ENCODE measurements around the gene KCNK18.
A peak's percentile ranks its signal among the peaks of the same experiment; 100 is the strongest.
"Not testable (repeated sequence)": the region's sequence is repeated elsewhere in the genome, so short reads cannot be mapped to it uniquely, and the experiment has no call there.

The KCNK18 gene

DNA sequence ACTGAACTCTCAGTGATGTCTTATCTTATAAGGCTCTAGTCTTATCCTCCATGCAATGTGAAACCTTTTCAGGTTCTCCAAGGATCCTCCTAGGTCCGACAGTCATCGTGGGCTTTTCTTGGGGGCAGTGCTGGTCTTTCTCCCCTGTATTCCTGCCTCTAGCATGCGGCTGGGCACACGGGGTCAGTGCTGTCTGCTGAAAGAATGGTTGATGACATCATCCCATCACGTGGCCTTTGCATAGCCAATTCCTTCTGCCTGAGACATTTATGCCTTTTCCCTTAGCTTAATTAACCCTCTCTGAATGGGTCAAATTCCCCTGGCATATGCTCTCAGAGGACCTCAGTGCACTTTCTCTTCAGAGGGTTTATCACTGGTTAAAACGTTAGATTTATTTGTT, 27.0 kb upstream of the KCNK18 start:
- no peak for DNase-seq (ENCODE audit: low read depth in 2 of 2)

DNA sequence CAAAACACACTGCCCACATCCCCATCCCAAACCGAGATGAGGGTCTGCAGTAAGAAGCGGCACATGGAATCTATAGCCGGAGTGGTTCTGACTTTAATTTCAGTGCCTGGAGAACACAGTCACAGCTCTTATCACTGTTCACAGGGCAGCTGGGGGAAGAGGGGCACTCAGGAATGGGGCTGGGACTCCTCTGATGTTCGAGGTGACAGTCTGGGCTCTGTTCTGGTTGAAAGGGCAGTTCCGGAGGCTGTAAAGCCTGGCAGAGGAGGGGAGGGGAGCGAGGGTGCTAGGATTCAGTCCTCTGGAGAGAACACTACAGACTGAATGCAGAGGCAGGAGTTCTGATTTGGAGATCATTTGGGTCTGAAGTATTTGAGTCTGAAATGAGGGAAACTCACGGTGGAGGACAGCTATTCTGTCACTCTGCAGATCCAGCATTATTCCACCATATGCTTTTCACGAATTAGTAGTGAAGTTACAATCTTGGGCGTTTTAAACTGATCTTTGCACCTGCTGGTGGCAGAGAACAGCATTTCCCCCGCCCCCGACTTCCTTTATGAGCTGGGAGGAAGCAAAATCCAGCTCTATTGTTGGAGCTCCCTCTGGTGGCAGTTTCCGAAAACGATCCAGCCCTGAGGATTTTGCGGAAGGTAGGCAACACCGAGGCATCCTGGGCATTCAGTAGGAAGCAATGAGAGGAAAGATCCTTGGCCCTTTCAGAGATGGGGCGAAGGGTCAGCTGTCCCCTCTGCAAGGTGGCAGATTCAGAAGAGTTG, 22.7 kb upstream of the KCNK18 start:
- DNase-seq (ENCODE audit: low read depth in 2 of 2): peak; percentile 75 to 88

DNA sequence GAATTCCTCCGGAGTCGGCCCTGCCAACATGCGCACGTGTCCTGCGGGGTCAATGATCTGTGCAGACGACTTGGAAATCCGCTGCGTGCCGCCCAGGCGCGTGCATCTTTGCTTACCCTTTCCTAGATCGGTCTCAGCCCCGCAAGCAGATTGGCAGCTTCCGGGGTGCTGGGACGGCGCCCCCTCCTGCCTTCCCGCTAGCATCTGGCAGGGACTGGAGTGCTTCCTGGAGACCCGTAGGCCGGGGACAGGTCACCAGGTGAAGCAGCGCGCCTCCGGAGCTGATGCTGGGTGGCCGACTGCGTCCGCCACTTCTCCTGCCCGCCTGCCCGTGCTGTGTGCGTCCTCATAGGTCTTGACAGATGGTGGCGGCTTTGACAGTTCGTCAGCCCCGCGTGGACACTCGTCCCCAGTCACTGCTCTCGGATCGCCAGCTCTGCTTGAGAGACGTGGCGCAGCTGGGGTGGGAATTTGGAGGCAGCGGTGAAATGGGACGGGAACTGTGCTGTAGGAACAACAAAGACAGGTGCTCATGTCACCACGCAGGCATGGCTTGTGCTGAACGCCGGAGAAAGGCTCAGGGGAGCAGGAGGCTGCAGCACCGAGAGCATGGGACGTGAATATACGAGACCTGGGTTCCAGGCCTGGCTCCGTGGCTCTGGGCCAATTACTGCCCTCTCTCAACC, 21.9 kb upstream of the KCNK18 start:
- DNase-seq (ENCODE audit: low read depth in 2 of 2): no peak

GRCh38 chr10:117175901-117176534, 21.3 kb upstream of the KCNK18 start:
- peak; percentile 43 to 82 for DNase-seq (ENCODE audit: low read depth in 2 of 2)

- DNase-seq (ENCODE audit: low read depth in 2 of 2): no peak
Observed at GRCh38 chr10:117178190-117178589, 19.1 kb upstream of the KCNK18 start.

GRCh38 chr10:117184296-117184695, 13.0 kb upstream of the KCNK18 start:
- no peak for DNase-seq (ENCODE audit: low read depth in 2 of 2)

GRCh38 chr10:117184821-117185220, 12.5 kb upstream of the KCNK18 start:
- DNase-seq (ENCODE audit: low read depth in 2 of 2): no peak

- DNase-seq (ENCODE audit: low read depth in 2 of 2): not testable (repeated sequence)
Observed at GRCh38 chr10:117185817-117186216, 11.5 kb upstream of the KCNK18 start.

DNA sequence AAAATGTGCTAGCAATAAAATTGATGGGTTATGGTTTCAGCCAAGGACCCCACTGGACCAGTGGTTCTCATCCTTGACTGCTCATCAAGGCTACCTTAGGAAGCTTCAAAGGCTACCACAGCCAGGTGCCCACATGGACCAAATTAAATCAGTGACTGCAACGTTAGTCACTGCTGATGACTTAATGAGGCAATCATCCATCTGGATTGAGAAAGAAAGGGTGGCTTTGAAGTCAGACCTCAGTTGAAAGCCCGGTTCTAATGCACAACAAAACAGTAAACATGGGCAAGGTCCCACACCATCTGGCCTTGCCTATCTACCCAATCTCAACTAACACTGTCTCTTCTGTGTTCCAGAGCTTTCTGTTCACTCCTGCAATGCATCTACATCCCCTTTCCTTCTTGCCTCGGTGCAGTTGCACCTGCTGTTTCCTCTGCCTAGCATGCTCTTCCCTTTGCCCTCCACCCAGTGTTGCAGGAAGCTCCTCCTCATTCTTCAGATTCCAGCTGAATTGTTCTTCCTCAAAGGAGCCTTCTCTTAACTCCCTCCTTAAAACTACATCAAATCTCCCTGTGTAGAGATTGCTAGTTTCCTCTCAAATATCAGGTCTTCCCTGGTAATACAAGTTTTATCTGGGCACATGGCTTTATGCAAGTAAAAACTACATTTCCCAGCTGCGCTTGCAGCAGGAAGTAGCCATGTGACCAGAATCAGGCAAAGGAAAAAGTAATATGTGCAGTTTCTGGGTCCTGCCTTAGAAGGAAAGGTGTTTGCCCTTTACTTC, 10.3 kb upstream of the KCNK18 start:
- no peak for DNase-seq (ENCODE audit: low read depth in 2 of 2)

GRCh38 chr10:117188371-117188770, 8.9 kb upstream of the KCNK18 start:
- DNase-seq (ENCODE audit: low read depth in 2 of 2): no peak

DNA sequence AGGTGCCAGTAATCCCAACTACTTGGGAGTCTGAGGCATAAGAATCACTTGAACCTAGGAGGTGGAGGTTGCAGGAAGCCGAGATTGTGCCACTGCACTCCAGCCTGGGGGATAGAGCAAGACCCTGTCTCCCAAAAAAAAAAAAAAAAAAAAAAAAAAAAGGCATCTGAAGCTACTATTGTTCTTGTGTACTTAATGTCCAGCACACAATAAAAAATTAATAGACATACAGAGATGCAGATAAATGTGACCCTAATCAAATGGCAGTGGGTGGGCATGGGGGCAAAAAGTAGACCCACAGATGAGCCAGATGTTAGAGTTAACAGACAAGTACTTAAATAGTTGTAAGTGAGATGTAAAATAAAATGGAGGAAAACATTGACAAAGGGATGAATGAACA, 7.7 kb upstream of the KCNK18 start:
- DNase-seq (ENCODE audit: low read depth in 2 of 2): no peak

DNA sequence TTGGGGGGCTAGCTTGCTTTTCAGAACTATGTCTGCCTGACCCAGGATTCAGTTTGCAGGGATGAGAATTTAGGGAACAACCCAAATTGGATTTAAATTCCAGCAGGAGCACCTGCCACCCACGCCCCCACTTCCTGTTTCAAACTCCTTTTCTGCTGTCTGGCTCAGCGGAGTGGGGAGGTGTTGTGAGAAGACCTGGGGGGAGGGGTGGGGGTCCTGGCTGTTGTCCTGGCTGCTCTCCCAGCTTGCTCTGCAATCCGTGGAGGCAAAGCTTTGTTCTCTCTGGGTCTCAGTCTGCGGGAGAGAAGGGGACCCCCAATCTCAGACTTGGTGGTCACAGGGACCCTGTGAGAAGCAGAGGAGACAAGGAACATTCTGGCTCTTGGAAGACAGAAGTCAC, 799 bp downstream of the KCNK18 start:
- no peak for DNase-seq (ENCODE audit: low read depth in 2 of 2)

- DNase-seq (ENCODE audit: low read depth in 2 of 2): no peak
Observed at GRCh38 chr10:117201826-117202225, 4.5 kb downstream of the KCNK18 start.

DNA sequence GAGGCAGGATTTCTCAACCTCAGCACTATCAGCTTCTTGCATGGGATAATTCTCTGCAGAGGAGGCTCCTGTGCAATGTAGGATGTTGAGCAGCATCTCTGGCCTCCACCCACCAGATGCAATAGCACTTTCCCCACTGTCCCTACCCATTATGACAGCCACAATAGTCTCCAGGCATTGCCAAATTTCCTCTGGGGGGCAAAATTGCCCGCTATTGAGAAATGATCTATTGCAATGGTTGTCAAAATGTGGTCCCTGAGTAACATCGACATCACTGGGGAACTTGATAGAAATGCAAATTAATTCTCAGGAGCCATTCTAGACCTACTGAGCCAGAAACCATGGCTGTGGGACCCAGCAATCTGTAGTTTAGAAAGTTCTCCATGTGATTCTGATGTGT, 7.0 kb downstream of the KCNK18 start:
- DNase-seq (ENCODE audit: low read depth in 2 of 2): no peak

DNA sequence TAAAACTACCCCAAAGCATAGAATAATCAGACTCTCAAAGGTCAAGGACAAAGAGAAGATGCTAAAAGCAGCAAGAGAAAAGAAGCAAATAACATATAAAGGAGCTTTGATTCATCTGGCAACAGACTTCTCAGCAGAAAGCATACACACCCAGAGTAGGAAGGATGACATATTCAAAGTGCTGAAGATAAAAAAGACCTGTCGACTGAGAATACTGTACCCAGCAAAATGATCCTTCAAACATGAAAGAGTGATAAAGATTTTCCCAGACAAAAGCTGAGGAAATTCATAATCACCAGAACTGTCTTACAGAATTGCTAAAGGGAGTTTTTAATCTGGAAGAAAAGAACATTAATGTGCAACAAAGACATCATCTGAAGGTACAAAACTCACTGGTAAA, 14.9 kb downstream of the KCNK18 start:
- no peak for DNase-seq (ENCODE audit: low read depth in 2 of 2)

DNA sequence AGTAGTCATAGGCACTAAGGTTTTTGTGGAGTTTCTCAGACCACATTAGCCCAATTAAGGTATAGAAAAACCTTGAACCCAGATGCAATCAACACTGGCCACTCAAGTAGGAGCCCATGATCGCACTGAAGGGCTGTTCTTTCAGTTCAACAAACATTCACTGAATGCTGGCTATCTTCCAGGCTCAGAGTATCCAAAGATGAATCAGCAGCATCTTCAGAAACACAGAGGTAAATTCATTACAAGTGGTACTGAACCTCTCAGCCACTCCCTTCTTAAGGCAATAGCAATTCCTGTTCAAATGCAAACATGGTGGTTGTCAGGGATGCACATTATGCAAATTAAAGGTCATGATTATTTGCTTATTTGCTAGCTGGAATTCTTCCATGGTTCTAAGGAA, 17.1 kb downstream of the KCNK18 start:
- no peak for DNase-seq (ENCODE audit: low read depth in 2 of 2)

DNA sequence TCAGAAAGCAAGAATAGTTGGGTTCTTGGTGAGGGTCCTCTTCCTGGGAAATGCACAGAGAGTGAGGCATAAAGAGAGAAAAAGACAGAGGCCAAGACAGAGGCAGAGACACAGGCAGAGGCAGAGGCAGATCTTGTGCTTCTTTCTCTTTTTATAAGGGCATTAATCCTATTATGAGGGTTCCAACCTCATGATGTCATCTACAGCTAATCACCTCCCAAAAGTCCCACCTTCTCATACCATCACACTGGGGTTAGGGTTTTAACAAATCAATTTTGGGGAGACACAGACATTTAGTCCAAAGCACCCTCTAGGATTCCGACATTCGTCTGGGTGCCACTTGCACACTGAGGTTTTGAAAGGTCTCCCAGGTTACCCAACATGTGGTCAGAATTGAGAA, 17.8 kb downstream of the KCNK18 start:
- DNase-seq (ENCODE audit: low read depth in 2 of 2): no peak

DNA sequence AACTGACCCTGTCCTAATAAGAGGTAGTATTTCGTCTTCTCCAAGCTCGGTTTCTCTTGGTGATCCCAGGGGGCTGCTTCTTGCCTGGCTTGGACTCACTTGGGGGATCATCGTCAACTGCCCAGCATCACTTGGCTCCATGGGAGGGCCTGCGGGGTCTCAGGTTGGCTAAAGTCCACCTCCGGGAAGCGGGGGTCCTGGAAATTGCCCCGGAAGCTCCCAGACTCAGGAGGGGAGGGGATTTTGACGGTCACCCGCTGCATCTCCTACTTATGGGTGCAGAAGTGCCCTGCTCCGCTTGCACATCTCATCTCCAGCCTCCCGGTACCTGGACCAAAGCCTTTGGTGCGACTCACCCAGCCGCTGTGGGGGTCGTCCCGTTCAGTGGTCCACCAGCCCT, 18.7 kb downstream of the KCNK18 start:
- no peak for DNase-seq (ENCODE audit: low read depth in 2 of 2)

- DNase-seq (ENCODE audit: low read depth in 2 of 2): peak; percentile 41 to 62
Observed at GRCh38 chr10:117216611-117217195, 19.4 kb downstream of the KCNK18 start.

DNA sequence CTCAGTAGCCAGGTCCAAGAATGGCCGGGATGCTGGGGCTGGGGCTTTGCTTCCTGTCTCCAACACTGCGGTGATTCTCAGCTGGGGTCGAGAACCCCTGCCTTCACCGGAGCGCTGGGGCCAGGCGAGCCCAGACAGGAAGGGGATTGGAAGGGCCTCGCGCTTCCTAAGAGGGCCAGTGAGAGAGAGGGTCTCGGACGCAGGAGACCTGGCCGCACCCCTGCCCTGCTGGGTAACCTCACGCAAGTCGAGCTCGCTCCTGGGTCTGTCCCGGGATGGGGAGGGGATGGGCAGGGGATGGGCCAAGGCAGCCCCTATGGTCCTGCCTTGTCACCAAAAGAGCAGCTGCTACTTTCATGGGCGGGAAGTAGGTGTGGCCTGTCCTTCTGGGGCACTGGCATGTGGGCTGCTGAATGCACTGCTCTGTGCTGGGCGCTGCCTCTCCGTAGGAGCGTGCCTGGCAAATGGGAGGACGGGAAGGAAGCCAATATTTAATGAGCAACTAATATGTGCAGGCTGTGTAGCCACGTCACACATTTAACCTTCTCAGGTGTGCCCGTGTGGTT, 20.0 kb downstream of the KCNK18 start:
- no peak for DNase-seq (ENCODE audit: low read depth in 2 of 2)

GRCh38 chr10:117218654-117219053, 21.4 kb downstream of the KCNK18 start:
- DNase-seq (ENCODE audit: low read depth in 2 of 2): no peak

Data from stimulated activated CD4-positive, alpha-beta T cell treated with anti-CD3 and anti-CD28 coated beads, Interleukin-12 subunit alpha, Interleukin-12 subunit beta, amount 100 ng/mL, for 24 hours (primary cell).